ENCODE measurements around the gene AKAP9. TPM values are rescaled to one million over a fixed set of nuclear protein-coding genes. Genes with fewer than 3 reads are reported as not detected.

Gene AKAP9
- total RNA-seq, 2 donors from 2014 or later = 70.0 to 93.9 TPM

- intact Hi-C loops (cut with DNase I) = no loop called here
- H3K36me3 ChIP-seq (replicated peaks in 1 of 2; ENCODE audit: insufficient read depth in 1 of 2, low read depth in 2 of 2) = no peaks in the 10 kb centered on the region
- ATAC-seq (no peak), DNase-seq (no peak)
- H3K27ac ChIP-seq = no peak overlapping the region
- 65 to 90% methylated on average over 1 to 2 of the region's 2 CpGs for WGBS, 2 donors
- H3K27me3 ChIP-seq = no peaks in the 10 kb centered on the region
- no peak for TF ChIP-seq POLR2A (IDR thresholded peaks at IDR 0.05)
- TF ChIP-seq CTCF (IDR thresholded peaks at IDR 0.05) = no peak
- H3K4me1 ChIP-seq = no peaks in the 10 kb centered on the region
- no peak overlapping the region for H3K4me3 ChIP-seq
- no peaks in the 10 kb centered on the region for H3K9me3 ChIP-seq
Measured at GRCh38 chr7:91913612-91914011, 27.1 kb upstream of the AKAP9 start.

DNA sequence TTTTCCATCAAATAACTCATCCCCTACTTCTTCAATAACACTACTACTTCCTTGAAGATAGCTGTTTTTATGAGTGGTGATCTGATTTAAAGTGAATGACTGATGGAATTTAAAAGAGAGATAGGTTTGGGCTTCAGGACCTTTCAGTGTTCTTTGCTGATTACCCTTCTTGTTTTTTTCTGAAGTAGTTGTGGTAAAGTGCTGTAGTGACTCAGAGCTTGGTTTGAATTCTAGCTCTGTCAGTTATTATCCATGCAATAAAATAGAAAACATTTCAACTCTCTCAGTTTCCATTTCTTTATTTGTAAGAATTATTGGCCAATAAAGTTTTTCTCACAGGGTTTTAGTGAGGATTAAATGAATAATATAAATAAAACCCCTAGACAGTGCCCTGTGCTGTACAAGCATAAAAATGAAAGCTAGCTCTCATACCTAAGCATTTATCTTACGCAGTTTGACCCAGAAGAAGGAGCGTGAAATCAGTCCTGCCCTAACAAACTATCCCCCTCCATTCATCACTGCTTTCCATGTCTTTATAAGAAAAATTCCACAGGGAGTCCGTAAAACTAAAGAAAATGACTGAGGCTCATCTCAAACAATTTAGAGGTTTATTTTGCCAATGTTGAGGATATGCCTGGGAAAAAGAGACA lies 25.1 kb upstream of the AKAP9 start:
- intact Hi-C loops (cut with DNase I) = no loop called here
- ATAC-seq (no peak), DNase-seq (no peak)
- Histone ChIP-seq H3K27me3 (no peaks in the 10 kb centered on the region), H3K36me3 (replicated peaks in 1 of 2; ENCODE audit: insufficient read depth in 1 of 2, low read depth in 2 of 2) (no peaks in the 10 kb centered on the region), H3K4me3 (no peak overlapping the region), H3K9me3 (no peaks in the 10 kb centered on the region), H3K4me1 (no peaks in the 10 kb centered on the region), H3K27ac (no peak overlapping the region)
- 80 to 90% methylated on average over 3 of the region's 3 CpGs for WGBS, 2 donors
- TF ChIP-seq CTCF (IDR thresholded peaks at IDR 0.05) (no peak), POLR2A (IDR thresholded peaks at IDR 0.05) (no peak)

DNA sequence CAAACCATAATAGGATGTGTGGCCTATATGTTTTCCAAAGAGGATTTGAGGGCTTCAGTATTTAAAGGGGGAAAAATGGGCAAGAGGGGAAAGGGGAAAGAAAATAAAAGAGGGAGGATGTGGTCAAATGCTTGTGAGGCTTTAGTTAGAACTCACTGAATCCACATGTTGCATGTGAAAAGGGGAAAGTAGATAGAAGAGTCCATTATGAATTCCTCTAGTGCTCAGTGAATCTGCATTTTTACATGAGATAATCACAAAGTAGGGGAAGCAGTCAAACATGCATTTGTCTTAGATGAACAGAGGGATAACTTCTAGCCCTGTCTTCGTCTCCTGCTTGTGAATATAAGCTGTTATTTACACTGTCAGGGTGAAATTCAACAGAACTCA lies 24.6 kb upstream of the AKAP9 start:
- ATAC-seq = no peak
- no peak overlapping the region for H3K4me3 ChIP-seq
- WGBS, 2 donors = 84 to 94% methylated on average over 1 of the region's 1 CpG
- DNase-seq = no peak
- intact Hi-C loops (cut with DNase I) = no loop called here
- H3K36me3 ChIP-seq (replicated peaks in 1 of 2; ENCODE audit: insufficient read depth in 1 of 2, low read depth in 2 of 2) = no peaks in the 10 kb centered on the region
- no peaks in the 10 kb centered on the region for H3K9me3 ChIP-seq
- H3K27me3 ChIP-seq = no peaks in the 10 kb centered on the region
- H3K4me1 ChIP-seq = no peaks in the 10 kb centered on the region
- no peak overlapping the region for H3K27ac ChIP-seq
- TF ChIP-seq POLR2A (IDR thresholded peaks at IDR 0.05) = no peak

DNA sequence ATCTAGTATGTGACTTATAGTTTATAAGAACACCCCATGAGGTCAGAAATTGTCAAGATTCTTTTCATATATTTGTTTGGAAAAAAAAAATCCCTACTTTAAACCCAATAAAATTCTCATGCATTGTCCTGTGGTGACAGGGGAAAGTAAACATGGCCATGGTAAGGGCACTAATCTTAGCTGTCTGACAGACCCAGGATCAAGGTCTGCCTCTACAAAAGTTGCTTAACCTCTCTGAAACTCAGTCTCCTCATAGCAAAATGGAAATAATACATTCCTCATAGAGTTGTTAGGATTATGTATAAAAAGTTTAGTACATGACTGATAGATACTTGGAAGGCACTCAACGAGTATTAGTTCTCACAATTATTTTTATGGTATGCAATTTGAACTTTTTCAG lies 22.3 kb upstream of the AKAP9 start:
- Histone ChIP-seq H3K27me3 (no peaks in the 10 kb centered on the region), H3K9me3 (no peaks in the 10 kb centered on the region), H3K4me3 (no peak overlapping the region), H3K4me1 (no peaks in the 10 kb centered on the region), H3K36me3 (replicated peaks in 1 of 2; ENCODE audit: insufficient read depth in 1 of 2, low read depth in 2 of 2) (no peaks in the 10 kb centered on the region), H3K27ac (no peak overlapping the region)
- ATAC-seq = no peak
- no peak for TF ChIP-seq CTCF (IDR thresholded peaks at IDR 0.05)
- TF ChIP-seq POLR2A (IDR thresholded peaks at IDR 0.05) = no peak
- intact Hi-C loops (cut with DNase I) = no loop called here
- DNase-seq = no peak
- 64 to 84% methylated on average over 1 of the region's 1 CpG for WGBS, 2 donors

DNA sequence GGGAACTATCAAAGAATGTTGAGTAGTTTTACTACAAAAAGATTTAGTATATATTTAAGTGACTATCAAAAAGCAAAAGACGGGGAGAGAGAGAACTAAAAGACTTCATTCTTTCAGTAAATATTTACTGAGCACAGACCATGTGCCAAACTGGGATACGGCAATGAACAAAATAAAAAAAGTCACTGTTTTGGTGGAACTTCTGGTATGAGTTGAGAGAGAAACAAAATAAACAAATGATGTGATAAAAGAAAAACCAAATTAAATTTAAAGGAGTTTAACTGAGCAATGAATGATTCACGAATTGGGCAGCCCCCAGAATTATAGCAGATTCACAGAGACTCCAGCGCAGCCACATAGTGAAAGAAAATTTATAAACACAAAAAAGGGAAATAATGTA lies 17.8 kb upstream of the AKAP9 start:
- WGBS, 2 donors = 38 to 44% methylated on average over 4 of the region's 4 CpGs
- no peak for ATAC-seq
- Histone ChIP-seq H3K27me3 (no peaks in the 10 kb centered on the region), H3K36me3 (replicated peaks in 1 of 2; ENCODE audit: insufficient read depth in 1 of 2, low read depth in 2 of 2) (no peaks in the 10 kb centered on the region), H3K27ac (no peak overlapping the region), H3K4me1 (no peaks in the 10 kb centered on the region), H3K4me3 (no peak overlapping the region), H3K9me3 (no peaks in the 10 kb centered on the region)
- intact Hi-C loops (cut with DNase I) = no loop called here
- no peak for DNase-seq
- TF ChIP-seq CTCF (IDR thresholded peaks at IDR 0.05) (no peak), POLR2A (IDR thresholded peaks at IDR 0.05) (no peak)

Data from body of pancreas (tissue), 4 donors.